SK-N-SH (cell line): ENCODE measurements around the gene SLC25A25.

Experiments used
- CTCF ChIP-seq: fragments of 200-600 bp; sonication (generic); IDR thresholded peaks from 2 replicates; pipeline ENCODE4 v1.6.1; 2017; ENCODE audit warnings: antibody characterized with exemption, mild to moderate bottlenecking, moderate library complexity
- GABPA ChIP-seq: IDR thresholded peaks from 2 replicates; pipeline ENCODE4 v1.4.0; 2012; ENCODE audit warnings: low read depth, mild to moderate bottlenecking
- GATA2 ChIP-seq: sonication (generic); formaldehyde crosslinking; IDR thresholded peaks from 2 replicates; pipeline ENCODE4 v1.5.0; 2020; ENCODE audit warnings: mild to moderate bottlenecking, missing genetic modification reagents
- MAX ChIP-seq: IDR thresholded peaks from 2 replicates; pipeline ENCODE4 v1.4.0; 2012; ENCODE audit warnings: low read depth
- POLR2AphosphoS5 ChIP-seq: IDR thresholded peaks from 2 replicates; pipeline ENCODE4 v1.6.1; 2012; ENCODE audit warnings: low read depth, low read length
- REST ChIP-seq: IDR thresholded peaks from 2 replicates; pipeline ENCODE4 v1.6.1; 2012; ENCODE audit warnings: mild to moderate bottlenecking, low read depth, low read length, moderate library complexity
- RFX5 ChIP-seq: IDR thresholded peaks from 2 replicates; pipeline ENCODE4 v1.6.1; 2012; ENCODE audit warnings: mild to moderate bottlenecking, improper control_type of control experiment, low read length
- SIN3A ChIP-seq: IDR thresholded peaks from 2 replicates; pipeline ENCODE4 v1.6.1; 2012; ENCODE audit warnings: low read depth, mild to moderate bottlenecking, low read length, moderate library complexity, borderline replicate concordance
- TAF1 ChIP-seq: IDR thresholded peaks from 2 replicates; pipeline ENCODE4 v1.6.1; 2012; ENCODE audit warnings: low read depth, mild to moderate bottlenecking, low read length, moderate library complexity, borderline replicate concordance
- TEAD4 ChIP-seq: IDR thresholded peaks from 2 replicates; pipeline ENCODE4 v1.4.0; 2012; ENCODE audit warnings: mild to moderate bottlenecking, borderline replicate concordance; ENCODE audit not compliant: insufficient read depth
- USF2 ChIP-seq: fragments of 150-350 bp; IDR thresholded peaks from 2 replicates; pipeline ENCODE4 v1.6.1; 2017; ENCODE audit warnings: antibody characterized with exemption, low read length, low read depth, borderline replicate concordance
- YY1 ChIP-seq: IDR thresholded peaks from 2 replicates; pipeline ENCODE4 v1.4.0; 2012; ENCODE audit warnings: low read depth, mild to moderate bottlenecking
- ZBTB33 ChIP-seq: IDR thresholded peaks from 2 replicates; pipeline ENCODE4 v1.4.0; 2012; ENCODE audit warnings: low read depth, borderline replicate concordance

- TF ChIP-seq YY1 (no peak), USF2 (no peak), CTCF (no peak), MAX (no peak), POLR2AphosphoS5 (no peak), ZBTB33 (no peak), GABPA (no peak), REST (no peak), TEAD4 (no peak), SIN3A (no peak), TAF1 (no peak), RFX5 (no peak), GATA2 (CRISPR knock-in tag) (no peak)
Measured at GRCh38 chr9:128115187-128116103, 47.4 kb downstream of the SLC25A25 start.
